HG03439 (cell line): ENCODE data around the gene YPEL2.
A peak's percentile ranks its signal among the peaks of the same experiment; 100 is the strongest.
"Not testable (repeated sequence)": the region's sequence is repeated elsewhere in the genome, so short reads cannot be mapped to it uniquely, and the experiment has no call there.

ENCODE experiments used
- ATAC-seq: cut with Tn5 transposase; IDR thresholded peaks from one replicate; pipeline ENCODE4 v1.9.1; 2021; ENCODE audit warnings: mild to moderate bottlenecking, moderate library complexity; ENCODE audit not compliant: unreplicated experiment

The YPEL2 gene

GRCh38 chr17:59331129-59331928 is at the start of gene YPEL2:
TSS of gene YPEL2 (plus strand) at chr17:59331655. CDS start at chr17:59353410, 21,755 bp downstream.
- peak; percentile 85 for ATAC-seq

DNA sequence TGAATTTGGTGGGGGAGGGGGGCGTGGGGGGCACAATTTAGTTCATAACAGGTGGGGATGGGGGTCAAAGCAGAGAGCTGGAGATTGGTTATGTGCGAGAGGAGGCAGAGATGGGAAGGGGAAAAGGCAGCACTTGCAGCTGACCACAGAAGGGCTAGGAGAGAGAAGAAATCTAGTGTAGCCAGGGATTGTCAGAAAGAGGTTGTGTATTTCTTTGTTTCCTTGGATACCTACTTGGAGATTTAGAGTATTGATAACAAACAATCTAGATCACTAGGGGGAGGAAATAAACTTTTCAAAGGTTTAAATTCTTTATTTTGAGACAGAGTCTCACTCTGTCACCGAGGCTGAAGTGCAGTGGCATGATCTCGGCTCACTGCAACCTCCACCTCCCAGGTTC is 47.1 kb upstream of the YPEL2 start:
- ATAC-seq = no peak

DNA sequence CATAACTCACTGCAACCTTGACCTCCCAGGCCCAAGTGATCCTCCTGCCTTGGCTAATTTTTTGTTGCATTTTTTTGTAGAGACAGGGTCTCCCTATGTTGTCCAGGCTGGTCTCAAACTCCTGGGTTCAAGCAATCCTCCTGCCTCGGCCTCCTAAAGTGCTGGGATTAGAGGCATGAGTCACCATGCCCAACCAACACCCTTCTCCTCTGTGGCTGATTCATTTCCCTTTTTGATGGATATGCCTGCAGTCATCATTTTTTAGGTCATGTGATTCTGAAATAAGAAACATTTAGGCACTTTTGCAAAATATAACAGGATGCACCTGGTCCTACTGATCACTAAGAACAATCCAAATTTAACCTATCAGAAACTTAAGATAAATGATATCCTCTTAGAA is 44.0 kb upstream of the YPEL2 start:
- ATAC-seq = no peak

GRCh38 chr17:59287891-59288290 is 43.6 kb upstream of the YPEL2 start:
- no peak for ATAC-seq

DNA sequence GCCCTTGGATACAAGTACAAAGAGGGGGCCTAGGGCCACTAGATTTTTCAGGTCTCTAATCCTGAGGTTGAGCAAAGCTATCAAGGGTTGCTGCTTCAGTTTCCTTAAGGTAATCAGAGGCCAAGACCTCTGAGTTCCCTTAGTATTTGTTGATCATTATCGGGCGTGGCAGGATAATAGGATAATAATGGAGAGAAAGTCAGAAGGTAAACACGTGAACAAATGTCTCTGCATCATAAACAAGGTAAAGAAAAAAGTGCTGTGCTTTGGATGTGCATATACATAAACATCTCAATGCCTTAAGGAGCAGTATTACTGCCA is 41.5 kb upstream of the YPEL2 start:
- no peak for ATAC-seq

- not testable (repeated sequence) for ATAC-seq
These were observed 41.0 kb upstream of the YPEL2 start for GRCh38 chr17:59290302-59290998.

DNA sequence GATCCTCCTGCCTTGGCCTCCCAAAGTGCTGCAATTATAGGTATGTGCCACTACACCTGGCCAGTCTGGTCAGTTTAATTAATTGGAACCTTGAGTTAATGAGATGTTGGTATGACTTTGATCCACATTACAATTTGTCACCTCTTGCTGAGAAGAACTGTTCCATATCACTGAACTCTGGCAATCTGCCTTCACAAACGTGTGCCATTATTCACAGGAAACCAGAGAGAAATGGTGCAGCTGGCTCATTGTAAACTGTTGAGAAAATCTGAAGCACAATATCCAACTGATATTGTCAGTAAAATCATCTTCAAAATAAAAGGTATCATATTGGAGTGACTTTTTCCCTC is 39.3 kb upstream of the YPEL2 start:
- no peak for ATAC-seq

GRCh38 chr17:59296190-59296589 is 35.3 kb upstream of the YPEL2 start:
- ATAC-seq = no peak

DNA sequence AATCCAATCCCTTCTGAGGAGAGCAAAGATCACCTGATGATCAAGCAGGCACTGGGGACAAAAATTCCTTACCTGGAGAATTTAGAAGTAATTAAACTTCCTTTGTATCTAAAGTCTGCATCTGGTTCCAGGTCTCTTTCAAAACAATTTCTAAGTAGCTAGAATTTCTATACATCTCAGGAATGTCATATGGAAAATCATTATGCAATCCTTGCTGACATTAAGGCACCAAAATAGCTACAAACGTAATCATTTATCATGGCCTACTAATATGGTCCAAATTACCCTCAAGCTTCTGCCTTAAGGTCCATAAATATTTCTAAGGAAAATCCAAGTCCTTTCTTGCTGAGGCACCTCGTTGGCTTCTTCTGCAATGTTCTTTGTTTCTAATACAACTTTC is 32.9 kb upstream of the YPEL2 start:
- ATAC-seq = no peak

GRCh38 chr17:59299400-59300092 is 31.9 kb upstream of the YPEL2 start:
- no peak for ATAC-seq

GRCh38 chr17:59300941-59301340 is 30.5 kb upstream of the YPEL2 start:
- ATAC-seq = no peak

DNA sequence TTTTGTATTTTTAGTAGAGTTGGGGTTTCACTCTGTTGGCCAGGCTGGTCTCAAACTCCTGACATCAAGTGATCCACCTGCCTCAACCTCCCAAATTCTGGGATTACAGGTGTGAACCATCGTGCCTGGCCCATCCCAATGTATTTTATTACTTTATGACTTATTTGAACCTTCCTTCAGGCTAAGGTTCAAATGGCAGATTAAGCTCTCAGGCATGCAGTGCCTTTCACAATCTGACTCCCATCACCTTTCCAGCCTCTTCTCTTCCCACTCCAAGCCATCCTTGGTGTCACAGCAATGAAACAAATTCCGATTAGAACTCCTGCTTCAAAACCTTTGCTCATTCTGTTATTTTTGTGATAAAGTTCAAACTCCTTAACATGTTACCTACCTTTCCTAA is 26.6 kb upstream of the YPEL2 start:
- no peak for ATAC-seq

DNA sequence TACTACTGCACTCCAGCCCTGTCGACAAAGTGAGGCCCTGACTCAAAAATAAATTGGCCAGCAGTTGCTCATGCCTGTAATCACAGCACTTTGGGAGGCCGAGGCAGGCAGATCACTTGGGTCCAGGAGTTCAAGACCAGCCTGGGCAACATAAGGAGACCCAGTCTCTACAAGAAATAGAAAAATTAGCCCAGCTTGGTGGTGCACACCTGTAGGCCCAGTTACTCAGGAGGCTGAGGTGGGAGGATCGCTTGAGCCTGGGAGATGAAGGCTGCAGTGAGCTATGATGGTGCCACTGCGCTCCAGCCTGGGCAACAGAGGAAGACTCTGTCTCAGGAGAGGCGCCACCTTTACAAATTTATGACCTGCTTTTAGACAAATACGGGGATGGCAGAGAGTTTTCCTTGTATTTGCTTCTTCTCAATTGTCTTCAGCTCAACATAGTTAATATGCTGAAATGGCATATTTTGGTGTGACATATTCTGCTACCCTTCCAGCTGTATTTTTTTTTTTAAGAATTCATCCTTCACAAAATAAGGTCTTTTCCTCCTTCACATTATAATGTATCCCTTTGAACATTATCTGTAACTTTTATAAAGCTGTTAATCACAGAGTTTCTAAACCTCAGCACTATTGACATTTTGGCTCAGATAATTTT is 21.1 kb upstream of the YPEL2 start:
- no peak for ATAC-seq

DNA sequence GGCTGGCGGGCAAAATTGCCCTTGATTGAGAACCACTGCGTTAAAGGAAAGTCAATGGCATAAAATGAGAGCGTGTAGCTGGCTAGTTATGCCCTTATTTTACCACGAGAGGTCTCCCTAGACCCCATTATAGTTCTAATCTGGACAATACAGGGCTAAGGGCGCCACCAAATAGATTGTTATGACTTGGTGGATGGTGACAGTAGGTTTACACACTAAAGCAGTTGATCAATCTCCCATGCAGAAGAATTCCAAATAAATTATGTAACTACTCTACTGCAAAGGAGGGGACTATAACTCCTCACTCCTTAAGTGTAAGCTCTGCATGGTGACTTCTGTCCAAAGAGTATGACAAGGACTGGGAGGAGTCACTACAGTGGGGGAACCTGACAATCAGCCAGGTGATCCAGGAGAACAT is 20.4 kb upstream of the YPEL2 start:
- no peak for ATAC-seq

GRCh38 chr17:59311521-59311920 is 19.9 kb upstream of the YPEL2 start:
- not testable (repeated sequence) for ATAC-seq

GRCh38 chr17:59315866-59316265 is 15.6 kb upstream of the YPEL2 start:
- no peak for ATAC-seq

DNA sequence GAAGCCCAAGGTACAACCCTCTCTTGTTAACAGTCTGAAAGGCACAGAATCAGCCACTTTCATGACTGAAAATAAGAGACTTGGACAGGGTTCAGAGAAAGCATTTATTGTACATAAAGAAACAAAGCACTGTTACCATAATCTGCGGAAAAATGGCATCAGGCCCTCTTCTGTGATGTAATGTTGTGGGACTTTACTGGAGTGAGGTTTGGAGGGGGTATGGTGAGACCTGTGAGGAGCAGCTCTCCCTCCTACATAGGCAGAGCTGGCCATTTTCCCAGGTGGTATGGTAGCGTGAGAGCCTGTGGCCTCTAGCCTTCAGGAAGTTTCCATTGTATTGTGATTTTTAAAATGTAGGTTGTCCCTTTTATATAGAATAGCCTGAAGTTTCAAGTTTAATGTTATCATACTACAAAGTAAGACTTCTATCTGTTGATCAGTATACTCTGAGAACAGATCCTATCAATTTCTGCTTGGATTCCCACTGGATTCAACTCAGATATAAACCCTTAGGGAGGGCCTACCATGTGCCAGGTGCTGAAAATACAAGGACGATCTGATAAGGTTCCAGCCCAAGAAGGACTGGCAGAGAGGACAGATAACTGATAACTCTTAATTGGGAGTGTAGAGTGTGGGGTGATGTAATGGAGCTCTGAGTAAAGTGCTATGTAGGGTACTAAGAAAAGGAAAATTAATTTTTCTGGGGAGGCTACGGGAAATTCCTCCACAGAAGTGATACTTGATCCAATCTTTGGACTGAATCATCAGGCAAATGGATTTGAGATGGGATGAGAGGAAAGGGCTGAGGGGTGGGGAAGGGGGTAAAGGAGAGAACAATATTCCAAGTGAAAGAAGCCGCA is 4.1 kb upstream of the YPEL2 start:
- ATAC-seq = no peak

GRCh38 chr17:59327981-59328290 is 3.5 kb upstream of the YPEL2 start:
- no peak for ATAC-seq

DNA sequence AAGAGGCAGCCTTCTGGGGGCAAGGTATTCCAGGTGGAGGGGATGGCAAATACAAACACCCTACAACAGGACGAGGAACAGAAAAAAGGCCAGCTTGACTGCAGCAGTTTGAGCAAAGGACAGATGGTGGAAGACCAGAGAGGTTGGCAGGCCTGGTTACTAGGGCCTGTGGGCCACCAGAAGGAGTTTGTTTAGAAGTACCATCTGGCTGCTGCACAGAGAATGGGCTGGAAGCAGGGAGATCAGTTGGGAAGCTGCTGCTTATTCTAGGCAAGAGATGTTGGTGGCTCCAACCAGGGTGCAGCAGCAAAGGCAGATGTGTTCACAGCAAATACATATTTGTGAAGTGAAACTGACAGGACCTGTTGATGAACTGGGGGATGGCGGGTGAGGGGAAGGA is 2.9 kb upstream of the YPEL2 start:
- no peak for ATAC-seq

DNA sequence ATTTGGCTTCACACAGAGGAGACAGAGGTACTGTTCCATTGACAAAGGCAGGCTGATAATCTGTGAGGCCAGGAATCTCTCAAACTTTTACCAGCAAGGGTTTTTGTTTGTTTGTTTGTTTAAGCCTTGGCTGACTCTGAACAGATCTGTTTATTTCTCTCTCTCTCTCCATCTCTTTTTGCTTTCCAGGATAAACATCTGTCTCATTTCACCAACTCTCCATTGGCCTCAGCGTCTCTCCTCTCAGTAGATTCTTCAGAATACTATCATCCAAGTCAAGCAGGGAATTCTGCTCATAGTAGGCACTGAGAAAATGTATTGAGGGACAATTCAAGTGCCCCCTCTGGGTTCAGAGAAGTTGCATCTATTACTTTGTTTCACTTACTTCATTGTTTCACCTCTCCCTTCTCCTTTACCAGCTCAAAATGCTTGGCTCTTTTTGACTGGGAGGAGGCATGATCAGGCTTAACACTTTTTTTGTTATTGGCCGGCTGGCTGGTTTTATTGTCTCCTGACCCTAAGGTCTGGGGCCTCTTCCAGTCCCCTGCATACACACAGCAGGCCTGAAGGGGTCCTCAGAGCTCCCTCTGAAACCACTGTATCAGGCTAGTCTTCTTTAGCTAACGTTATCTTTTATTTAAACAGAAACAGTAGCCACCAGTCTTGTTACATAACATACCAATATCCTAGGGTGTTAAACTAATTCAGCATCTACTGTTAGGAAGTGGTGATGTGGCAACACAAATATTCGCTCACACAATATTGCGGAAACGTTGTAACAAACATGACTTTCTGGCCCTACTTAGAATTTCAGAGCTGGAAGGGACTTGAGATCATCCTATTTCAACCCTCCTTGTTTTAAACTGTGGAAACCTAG is 2.0 kb upstream of the YPEL2 start:
- no peak for ATAC-seq
